Caki2 (cell line): ENCODE data around the gene CCNF. TPM values are rescaled to one million over a fixed set of nuclear protein-coding genes. Genes with fewer than 3 reads are reported as not detected.

ENCODE experiments used
- DNase-seq: peaks from one replicate; pipeline ENCODE4 v3.0.0-alpha.2; 2015; ENCODE audit warnings: low read depth
- in situ Hi-C: cut with HindIII; loops from 2 replicates; pipeline ENCODE4 v1.10.0; 2016; ENCODE audit warnings: low sequenced_read_pairs, low pct_unique_long_range_greater_than_20kb, mixed read lengths
- total RNA-seq: library from RNA; depleted of rRNA; stranded (reverse); fragments of >200 nt; shearing (Covaris generic); gene quantifications from 2 replicates; pipeline ENCODE4 v1.2.3, GENCODE V29; 2014; ENCODE audit warnings: low replicate concordance

Gene CCNF
- total RNA-seq, 1 experiment from 2014 or later, result 40.3 TPM

DNA sequence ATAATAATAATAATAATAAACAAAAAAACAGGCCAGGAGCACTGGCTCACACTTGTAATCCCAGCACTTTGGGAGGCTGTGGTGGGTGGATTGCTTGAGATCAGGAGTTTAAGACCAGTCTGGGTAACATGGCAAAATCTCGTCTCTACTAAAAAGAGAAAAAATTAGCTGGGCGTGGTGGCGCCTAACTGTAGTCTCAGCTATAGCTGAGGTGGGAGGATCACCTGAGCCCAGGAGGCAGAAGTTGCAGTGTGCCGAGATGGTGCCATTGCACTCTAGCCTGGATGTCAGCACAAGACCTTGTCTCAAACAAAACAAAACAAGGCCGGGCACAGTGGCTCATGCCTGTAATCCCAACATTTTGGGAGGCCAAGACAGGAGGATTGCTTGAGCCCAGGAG lies 65.8 kb downstream of the CCNF start:
- no peak for DNase-seq
- in situ Hi-C loops, result no loop called here

GRCh38 chr16:2496223-2497115 lies 67.2 kb downstream of the CCNF start:
- in situ Hi-C loops, result no loop called here

DNA sequence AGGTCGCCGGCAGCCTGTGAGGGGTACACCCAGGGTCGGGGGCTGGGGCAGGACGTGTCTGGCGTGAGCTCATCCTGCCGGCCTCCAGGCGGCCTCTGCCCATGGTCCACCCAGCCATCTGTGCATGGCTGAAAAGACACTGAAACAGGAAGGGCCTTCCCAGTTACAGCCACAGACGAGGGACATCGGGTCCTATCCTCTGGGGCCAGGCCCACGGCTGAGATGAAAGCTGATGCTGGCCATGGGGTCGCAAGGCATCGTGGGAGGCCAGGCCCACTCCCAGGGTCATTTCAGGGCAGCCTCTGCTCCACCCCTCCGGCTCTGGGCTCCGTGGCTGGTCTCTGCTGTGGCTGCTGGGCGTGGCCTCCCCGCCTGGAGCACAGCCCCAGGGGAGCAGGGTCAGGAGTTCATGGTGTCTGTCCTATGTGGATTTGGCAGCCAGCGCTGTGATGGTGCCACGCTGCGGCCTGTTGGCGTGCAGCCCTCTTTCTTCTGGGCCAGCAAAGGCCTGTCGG lies 67.9 kb downstream of the CCNF start:
- in situ Hi-C loops, result no loop called here
- no peak for DNase-seq

More at GRCh38 chr16:2496223-2497115, 67.2 kb downstream of the CCNF start:
- no peak for DNase-seq

DNA sequence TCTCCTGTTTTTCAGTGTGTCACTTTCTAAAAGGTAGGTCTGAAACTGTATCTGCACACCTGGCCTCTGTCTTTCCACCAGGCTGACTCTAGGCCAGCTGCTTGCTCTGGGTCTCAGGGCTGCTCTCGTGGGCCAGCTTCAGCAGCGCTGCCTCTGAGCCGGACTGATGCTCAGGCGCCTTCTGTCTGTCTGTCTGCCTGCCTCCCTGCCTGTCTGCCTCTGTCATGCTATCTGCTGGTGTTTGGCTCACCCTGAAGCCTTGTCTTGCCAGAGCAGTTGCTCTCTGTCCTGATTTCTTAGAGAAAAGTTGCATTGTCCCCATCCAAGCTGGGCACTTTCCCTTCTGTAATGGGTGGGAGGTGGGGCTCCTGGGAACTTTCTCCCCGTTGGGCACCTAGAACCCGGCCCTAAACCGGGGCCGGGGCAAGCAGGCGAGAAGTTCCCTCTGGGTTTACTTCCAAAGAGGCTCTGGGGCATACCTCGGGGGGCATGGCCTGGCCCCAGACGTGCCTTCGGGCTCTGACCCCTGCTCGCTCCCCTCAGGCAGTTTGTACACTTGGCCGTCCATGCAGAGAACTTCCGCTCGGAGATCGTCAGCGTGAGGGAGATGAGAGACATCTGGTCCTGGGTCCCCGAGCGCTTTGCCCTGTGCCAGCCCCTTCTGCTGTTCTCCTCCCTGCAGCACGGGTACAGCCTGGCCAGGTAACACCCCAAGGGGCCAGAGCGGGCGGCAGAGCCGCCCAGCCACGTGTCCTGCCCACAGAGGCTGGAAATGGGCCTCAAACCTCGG lies 68.6 kb downstream of the CCNF start:
- no peak for DNase-seq
- in situ Hi-C loops, result no loop called here

DNA sequence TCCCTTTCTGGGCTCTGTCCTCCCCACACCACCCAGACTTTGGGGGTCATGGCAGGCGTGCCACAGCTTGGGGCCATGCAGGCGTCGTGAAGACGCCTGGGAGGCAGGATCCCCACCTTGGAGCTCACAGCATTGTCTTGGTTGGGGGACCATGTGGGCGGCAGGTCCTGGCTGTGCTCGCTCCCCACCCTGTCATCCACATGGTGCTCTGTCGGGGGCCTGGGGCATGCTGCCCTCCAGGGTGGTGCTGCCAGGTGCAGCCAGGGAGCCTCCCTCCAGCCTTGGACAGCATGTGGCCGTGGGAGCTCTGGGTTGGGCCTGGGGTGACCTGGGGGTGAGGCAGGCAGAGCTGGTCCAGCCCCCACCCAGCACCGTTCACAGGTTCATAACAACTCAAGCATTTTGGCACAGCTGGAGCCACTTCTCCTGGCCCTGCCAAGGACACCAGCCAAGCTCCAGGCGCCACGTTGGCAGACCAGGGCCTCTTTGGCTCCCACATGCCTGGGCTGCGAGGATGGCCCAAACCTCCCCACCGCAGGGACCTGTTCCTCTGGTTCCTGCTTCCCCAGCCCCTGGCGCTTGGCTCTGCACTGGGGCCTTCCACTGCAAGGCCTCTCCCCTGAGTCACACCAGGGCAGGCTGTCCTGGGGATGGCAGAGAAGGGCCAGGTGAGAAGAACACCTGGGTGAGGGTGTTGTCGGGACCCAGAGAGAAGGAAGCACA lies 69.4 kb downstream of the CCNF start:
- in situ Hi-C loops, result no loop called here
- DNase-seq, result no peak

DNA sequence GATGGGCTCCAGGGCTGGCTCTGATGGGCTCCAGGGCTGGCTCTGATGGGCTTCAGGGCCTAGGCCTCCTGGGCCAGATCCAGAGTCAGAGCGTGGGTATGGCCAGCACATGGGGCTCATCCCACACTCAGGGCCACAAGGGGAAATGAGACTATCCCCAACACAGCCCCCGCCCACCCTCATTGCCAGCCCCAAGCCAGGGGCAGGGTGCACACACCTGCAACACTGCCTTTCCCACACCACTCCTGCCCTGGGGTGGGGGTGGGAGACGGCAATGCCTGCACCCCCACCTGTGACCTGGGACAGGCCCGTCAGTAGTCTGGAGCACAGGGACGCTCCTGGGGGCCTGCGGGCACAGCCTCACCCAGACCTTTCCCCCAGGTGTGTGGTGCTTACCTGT lies 70.2 kb downstream of the CCNF start:
- DNase-seq, result no peak
- in situ Hi-C loops, result no loop called here

- in situ Hi-C loops, result loop anchor here (25.0 kb wide), 1 partner anchor 463 kb away; the partner anchor contains the start of genes NHERF2, NTHL1 and TSC2
- no peak for DNase-seq
Measured at GRCh38 chr16:2499890-2500429, 70.7 kb downstream of the CCNF start.

- DNase-seq, result no peak
- in situ Hi-C loops, result loop anchor here (25.0 kb wide), 1 partner anchor 463 kb away; the partner anchor contains the start of genes NHERF2, NTHL1 and TSC2
Measured at GRCh38 chr16:2500430-2500917, 71.2 kb downstream of the CCNF start.

GRCh38 chr16:2500918-2501750 lies 71.9 kb downstream of the CCNF start:
- peak; percentile 97 for DNase-seq
- in situ Hi-C loops, result loop anchor here (25.0 kb wide), 1 partner anchor 464 kb away; the partner anchor contains the start of genes NHERF2, NTHL1 and TSC2

- in situ Hi-C loops, result loop anchor here (25.0 kb wide), 1 partner anchor 465 kb away; the partner anchor contains the start of genes NHERF2, NTHL1 and TSC2
- DNase-seq, result no peak
Measured at GRCh38 chr16:2501946-2502895, 73.0 kb downstream of the CCNF start.

GRCh38 chr16:2505695-2506094 lies 76.4 kb downstream of the CCNF start:
- in situ Hi-C loops, result loop anchor here (25.0 kb wide), 1 partner anchor 468 kb away; the partner anchor contains the start of genes NHERF2, NTHL1 and TSC2
- no peak for DNase-seq

DNA sequence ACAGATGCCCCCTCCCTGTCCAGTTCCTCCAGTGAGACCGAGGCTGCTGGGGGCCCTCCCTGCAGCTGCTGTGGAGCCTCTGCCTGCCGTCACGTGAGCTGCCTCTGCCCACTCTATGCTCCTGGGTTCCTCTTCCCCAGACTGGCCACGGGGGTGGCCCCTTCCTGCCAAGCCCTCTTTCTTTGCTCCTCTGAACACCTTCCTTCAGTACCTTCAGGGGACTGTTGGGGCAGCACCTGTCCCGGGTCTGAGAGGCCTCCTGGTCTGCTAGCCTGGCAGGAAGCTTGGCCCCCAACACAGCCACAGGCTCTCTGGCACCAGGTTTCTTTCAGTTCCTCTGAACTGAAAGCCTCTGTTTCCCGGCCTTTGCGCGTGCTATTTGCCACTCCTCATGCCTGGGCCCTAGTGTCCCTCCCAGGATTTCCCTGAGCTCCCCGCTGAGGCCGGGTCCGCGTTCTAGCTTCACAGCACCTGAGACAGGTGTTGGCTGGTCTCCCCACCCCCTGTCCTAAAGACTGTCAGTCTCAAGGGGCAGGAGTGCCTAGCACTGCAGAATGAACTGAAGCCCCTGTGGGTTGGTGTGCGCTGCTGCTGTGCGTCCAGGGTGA lies 77.9 kb downstream of the CCNF start:
- in situ Hi-C loops, result loop anchor here (25.0 kb wide), 1 partner anchor 470 kb away; the partner anchor contains the start of genes NHERF2, NTHL1 and TSC2
- DNase-seq, result no peak

DNA sequence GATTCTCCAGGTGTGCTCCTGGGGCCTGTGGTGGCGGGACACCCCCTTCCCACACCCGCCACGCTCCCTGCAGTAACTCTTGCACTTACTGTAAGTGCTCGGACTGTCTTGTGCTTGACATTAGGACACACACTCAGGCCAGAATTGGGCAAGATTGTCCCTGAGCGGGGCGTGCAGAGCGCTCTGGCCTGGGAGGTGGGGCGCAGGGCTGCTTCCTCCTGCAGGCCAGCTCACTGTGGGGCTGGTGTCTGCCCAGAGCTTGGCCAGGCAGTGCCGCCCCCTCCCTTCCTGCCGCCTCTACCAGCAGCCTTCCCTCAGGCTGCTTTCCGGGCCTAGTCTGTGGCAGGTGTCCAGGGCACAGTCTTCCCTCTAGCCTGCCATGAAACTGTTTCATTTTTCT lies 78.4 kb downstream of the CCNF start:
- no peak for DNase-seq
- in situ Hi-C loops, result loop anchor here (25.0 kb wide), 1 partner anchor 470 kb away; the partner anchor contains the start of genes NHERF2, NTHL1 and TSC2
